Prostate gland (tissue), 2 donors: Measurements from ENCODE around the gene EFS. TPM values are rescaled to one million over a fixed set of nuclear protein-coding genes. Genes with fewer than 3 reads are reported as not detected.

ENCODE experiments used
- DNase-seq: peaks from one replicate; pipeline ENCODE4 v3.0.0-alpha.2; 2019; ENCODE audit warnings: low spot score
- H3K27ac ChIP-seq, 2 donors: fragments of 200-600 bp; sonication (generic); 2 replicates each; pipeline ENCODE4 v1.5.1; 2017 to 2019
- H3K27me3 ChIP-seq: fragments of 200-600 bp; sonication (generic); replicated peaks from 2 replicates; pipeline ENCODE4 v1.5.1; 2019; ENCODE audit not compliant: insufficient read depth
- H3K36me3 ChIP-seq, 2 donors: fragments of 200-600 bp; sonication (generic); 1 replicate in 1 of 2; 2 replicates in 1 of 2; pipeline versions ENCODE4 v1.5.1 to v1.8.1; 2017 to 2019
- H3K4me1 ChIP-seq: fragments of 200-600 bp; sonication (generic); replicated peaks from 2 replicates; pipeline ENCODE4 v1.5.1; 2019
- H3K4me3 ChIP-seq, 2 donors: fragments of 200-600 bp; sonication (generic); 2 replicates each; pipeline ENCODE4 v1.5.1; 2017 to 2019
- H3K9me3 ChIP-seq: fragments of 200-600 bp; sonication (generic); 2 replicates; pipeline ENCODE4 v1.5.1; 2017
- CTCF ChIP-seq, 4 experiments: fragments of 200-600 bp in 2 of 4; fragments of 450-650 bp in 2 of 4; sonication (generic) in 2 of 4; IDR thresholded peaks; 1 replicate in 3 of 4; 2 replicates in 1 of 4; pipeline ENCODE4 v1.5.1; 2016 to 2019; ENCODE audit warnings: antibody characterized with exemption in 4 of 4, mild to moderate bottlenecking in 2 of 4, moderate library complexity in 2 of 4
- POLR2A ChIP-seq: fragments of 450-650 bp; IDR thresholded peaks from one replicate; pipeline ENCODE4 v1.6.1; 2016; ENCODE audit warnings: antibody characterized with exemption, mild to moderate bottlenecking
- POLR2AphosphoS5 ChIP-seq: sonication (generic); formaldehyde crosslinking; IDR thresholded peaks from one replicate; pipeline ENCODE4 v1.6.1; 2017; ENCODE audit warnings: antibody characterized with exemption
- WGBS: methylation state at CpG from one replicate; pipeline ENCODE4 v1.1.5; 2018; 5-methylcytosine and 5-hydroxymethylcytosine counted together
- intact Hi-C: fragments of 100-400 bp; cut with DNase I; formaldehyde crosslinking; loops from one replicate; pipeline ENCODE4 v1.14.2; 2022
- total RNA-seq, 2 donors: library from RNA; depleted of rRNA; stranded (reverse); fragments of >200 nt; gene quantifications; one replicate each; pipeline ENCODE4 v1.1.0, GENCODE V29; 2016

The EFS gene
- total RNA-seq, 2 donors from 2014 or later, result 26.5 to 53.2 TPM

- Histone ChIP-seq H3K27ac (no peak overlapping the region), H3K36me3 (no peaks in the 10 kb centered on the region), H3K27me3 (no peaks in the 10 kb centered on the region), H3K4me3 (no peak overlapping the region), H3K9me3 (no peaks in the 10 kb centered on the region), H3K4me1 (no peaks in the 10 kb centered on the region)
- DNase-seq, result no peak
- 80% methylated on average over 26 of the region's 27 CpGs for WGBS
- intact Hi-C loops, result no loop called here
- TF ChIP-seq CTCF (IDR thresholded peaks at IDR 0.05), result no peak
- TF ChIP-seq POLR2AphosphoS5, result no peak
- no peak for TF ChIP-seq POLR2A
These were observed 18.1 kb downstream of the EFS start for GRCh38 chr14:23346693-23347405.

GRCh38 chr14:23345987-23346692 lies 18.8 kb downstream of the EFS start:
- WGBS, result 77% methylated on average over 13 of the region's 13 CpGs
- DNase-seq, result no peak
- Histone ChIP-seq H3K9me3 (no peaks in the 10 kb centered on the region), H3K27ac (no peak overlapping the region), H3K4me1 (no peaks in the 10 kb centered on the region), H3K36me3 (no peaks in the 10 kb centered on the region), H3K27me3 (no peaks in the 10 kb centered on the region), H3K4me3 (no peak overlapping the region)
- no peak for TF ChIP-seq POLR2AphosphoS5
- no peak for TF ChIP-seq POLR2A
- no peak for TF ChIP-seq CTCF (IDR thresholded peaks at IDR 0.05)
- intact Hi-C loops, result no loop called here

GRCh38 chr14:23344481-23344880 lies 20.5 kb downstream of the EFS start:
- no peaks in the 10 kb centered on the region for H3K27me3 ChIP-seq
- H3K27ac ChIP-seq, result no peak overlapping the region
- H3K4me3 ChIP-seq, result no peak overlapping the region
- H3K4me1 ChIP-seq, result no peaks in the 10 kb centered on the region
- DNase-seq, result no peak
- H3K36me3 ChIP-seq, result no peaks in the 10 kb centered on the region
- intact Hi-C loops, result no loop called here
- no peaks in the 10 kb centered on the region for H3K9me3 ChIP-seq
- TF ChIP-seq CTCF (IDR thresholded peaks at IDR 0.05) (no peak), POLR2A (no peak), POLR2AphosphoS5 (no peak)
- WGBS, result 60% methylated on average over 3 of the region's 3 CpGs

- intact Hi-C loops, result no loop called here
- H3K27ac ChIP-seq, result no peak overlapping the region
- 86% methylated on average over 1 of the region's 1 CpG for WGBS
- no peaks in the 10 kb centered on the region for H3K9me3 ChIP-seq
- TF ChIP-seq POLR2AphosphoS5 (no peak), CTCF (IDR thresholded peaks at IDR 0.05) (no peak), POLR2A (no peak)
- no peaks in the 10 kb centered on the region for H3K4me1 ChIP-seq
- H3K36me3 ChIP-seq, result no peaks in the 10 kb centered on the region
- H3K4me3 ChIP-seq, result no peak overlapping the region
- no peak for DNase-seq
- no peaks in the 10 kb centered on the region for H3K27me3 ChIP-seq
These were observed 25.3 kb downstream of the EFS start for GRCh38 chr14:23339506-23340268.
